ENCODE data around the gene CALN1. TPM values are rescaled to one million over a fixed set of nuclear protein-coding genes. Genes with fewer than 3 reads are reported as not detected.

Gene CALN1
- total and polyA plus RNA-seq, 4 donors, result 0.02 to 0.91 (median 0.03) TPM

DNA sequence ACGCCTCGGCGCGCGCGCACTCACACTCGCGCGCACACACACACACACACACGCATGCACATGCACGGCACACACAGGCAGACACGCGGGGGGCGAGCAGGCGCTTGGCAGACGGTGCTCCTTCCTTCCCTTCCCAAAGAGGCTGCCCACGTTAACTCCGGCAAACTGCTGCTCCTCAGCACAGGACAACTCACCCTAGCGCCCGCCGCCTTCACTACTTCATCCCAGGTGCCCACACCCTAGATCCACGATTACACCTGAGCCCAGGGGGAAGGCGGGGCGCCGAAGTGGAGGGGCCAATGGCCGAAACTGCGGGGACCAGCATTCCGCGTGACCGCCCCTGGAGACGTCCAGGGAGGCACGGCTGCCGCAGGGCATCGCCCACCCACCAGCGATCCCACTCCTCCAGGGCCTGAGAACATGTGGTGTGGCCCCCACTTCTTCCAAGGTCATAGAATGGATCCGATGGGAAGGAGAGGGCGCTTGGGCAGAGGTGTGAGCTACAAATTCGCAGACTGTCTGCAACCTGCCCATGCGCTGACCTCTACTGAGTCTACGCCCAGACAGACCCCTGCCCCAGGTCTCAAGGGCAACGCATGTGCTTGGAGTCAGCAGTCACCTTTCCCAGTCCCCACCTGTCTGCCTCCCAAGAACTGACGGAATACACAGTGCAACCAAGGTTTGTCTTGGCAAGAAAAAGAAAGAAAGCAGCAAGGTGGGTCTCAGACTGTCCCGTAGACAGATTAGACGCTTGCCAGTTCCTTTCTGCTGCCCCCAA is 74.6 kb downstream of the CALN1 start:
- Histone ChIP-seq H3K27ac (ENCODE audit: low read depth in 1 of 2, low read length in 1 of 2) (no peak overlapping the region), H3K4me3 (no peak overlapping the region), H3K27me3 (ENCODE audit: control insufficient read depth in 3 of 3, insufficient read depth in 3 of 3, low read length in 2 of 3) (peaks cover 18 to 54% (median 31%) of the 10 kb centered on the region in 3 donors), H3K4me1 (ENCODE audit: control insufficient read depth in 5 of 5, insufficient read depth in 5 of 5, low read length in 5 of 5) (peaks cover 0 to 5% (median 0%) of the 10 kb centered on the region in 5 donors), H3K36me3 (ENCODE audit: control insufficient read depth in 4 of 4, insufficient read depth in 4 of 4, low read length in 4 of 4) (no peaks in the 10 kb centered on the region), H3K9me3 (ENCODE audit: control insufficient read depth in 4 of 4, insufficient read depth in 3 of 4, low read length in 3 of 4) (peaks cover 0 to 9% (median 0%) of the 10 kb centered on the region in 4 donors), H3K9ac (ENCODE audit: insufficient read depth in 1 of 2, low read length in 2 of 2) (no peak overlapping the region)
- ATAC-seq (ENCODE audit: insufficient read depth, low FRiP score), result no peak
- DNase-seq, result peak in 1 of 3 donors; percentile 24
- TF ChIP-seq, protein P1, sequence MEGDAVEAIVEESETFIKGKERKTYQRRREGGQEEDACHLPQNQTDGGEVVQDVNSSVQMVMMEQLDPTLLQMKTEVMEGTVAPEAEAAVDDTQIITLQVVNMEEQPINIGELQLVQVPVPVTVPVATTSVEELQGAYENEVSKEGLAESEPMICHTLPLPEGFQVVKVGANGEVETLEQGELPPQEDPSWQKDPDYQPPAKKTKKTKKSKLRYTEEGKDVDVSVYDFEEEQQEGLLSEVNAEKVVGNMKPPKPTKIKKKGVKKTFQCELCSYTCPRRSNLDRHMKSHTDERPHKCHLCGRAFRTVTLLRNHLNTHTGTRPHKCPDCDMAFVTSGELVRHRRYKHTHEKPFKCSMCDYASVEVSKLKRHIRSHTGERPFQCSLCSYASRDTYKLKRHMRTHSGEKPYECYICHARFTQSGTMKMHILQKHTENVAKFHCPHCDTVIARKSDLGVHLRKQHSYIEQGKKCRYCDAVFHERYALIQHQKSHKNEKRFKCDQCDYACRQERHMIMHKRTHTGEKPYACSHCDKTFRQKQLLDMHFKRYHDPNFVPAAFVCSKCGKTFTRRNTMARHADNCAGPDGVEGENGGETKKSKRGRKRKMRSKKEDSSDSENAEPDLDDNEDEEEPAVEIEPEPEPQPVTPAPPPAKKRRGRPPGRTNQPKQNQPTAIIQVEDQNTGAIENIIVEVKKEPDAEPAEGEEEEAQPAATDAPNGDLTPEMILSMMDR (IDR thresholded peaks at IDR 0.05; ENCODE audit: control extremely low read depth, extremely low read depth), result no peak
- WGBS, 2 donors, result 8 to 10% methylated on average over 43 to 44 of the region's 44 CpGs

DNA sequence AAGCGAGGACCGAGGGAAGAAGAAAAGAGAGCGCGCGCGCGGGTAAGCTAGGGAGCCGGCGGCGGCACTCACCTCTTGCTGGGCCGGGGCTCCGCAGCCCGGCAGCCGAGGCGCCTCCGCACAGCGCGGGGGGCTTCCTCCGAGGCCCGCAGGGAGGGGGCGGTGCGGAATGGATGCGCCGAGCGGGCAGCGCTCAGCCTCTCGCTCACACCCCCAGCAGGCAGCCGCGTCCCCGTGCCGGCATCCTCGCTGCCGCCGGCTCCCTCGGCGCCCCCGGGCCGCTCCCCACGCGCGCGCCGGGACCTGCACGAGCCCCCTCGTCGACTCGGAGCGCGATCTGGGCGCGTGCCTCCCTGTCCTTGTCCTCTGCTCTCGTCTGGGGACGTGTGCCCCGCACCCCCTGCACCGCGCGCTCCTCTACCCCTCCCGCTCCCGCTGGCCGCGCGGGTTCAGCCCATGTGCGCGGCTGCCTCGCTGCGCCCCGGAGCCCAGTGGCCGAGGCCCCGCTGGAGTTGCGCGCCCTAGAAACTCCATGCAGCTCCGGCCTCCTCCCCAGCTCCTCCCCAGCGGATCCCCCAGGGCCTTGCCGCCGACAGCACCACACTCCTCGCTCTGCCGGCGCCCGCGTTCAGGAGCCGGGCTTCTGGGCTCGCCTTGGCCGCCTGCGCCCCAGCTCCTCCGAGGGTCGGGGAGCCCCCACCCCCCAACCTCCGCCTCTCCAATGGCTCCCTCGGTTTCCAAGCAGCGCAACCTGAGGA is 75.3 kb downstream of the CALN1 start:
- no peak for ATAC-seq (ENCODE audit: insufficient read depth, low FRiP score)
- Histone ChIP-seq H3K27me3 (ENCODE audit: control insufficient read depth in 3 of 3, insufficient read depth in 3 of 3, low read length in 2 of 3) (peaks cover 18 to 51% (median 31%) of the 10 kb centered on the region in 3 donors), H3K27ac (ENCODE audit: low read depth in 1 of 2, low read length in 1 of 2) (no peak overlapping the region), H3K4me1 (ENCODE audit: control insufficient read depth in 5 of 5, insufficient read depth in 5 of 5, low read length in 5 of 5) (peaks cover 0 to 5% (median 0%) of the 10 kb centered on the region in 5 donors), H3K4me3 (no peak overlapping the region), H3K9ac (ENCODE audit: insufficient read depth in 1 of 2, low read length in 2 of 2) (no peak overlapping the region), H3K9me3 (ENCODE audit: control insufficient read depth in 4 of 4, insufficient read depth in 3 of 4, low read length in 3 of 4) (peaks cover 0 to 15% (median 0%) of the 10 kb centered on the region in 4 donors), H3K36me3 (ENCODE audit: control insufficient read depth in 4 of 4, insufficient read depth in 4 of 4, low read length in 4 of 4) (no peaks in the 10 kb centered on the region)
- TF ChIP-seq, protein P1 (IDR thresholded peaks at IDR 0.05; ENCODE audit: control extremely low read depth, extremely low read depth), result no peak
- DNase-seq, result peak in 2 of 3 donors; percentile 15 to 17
- WGBS, 2 donors, result 0 to 1% methylated on average over 43 to 89 of the region's 89 CpGs

DNA sequence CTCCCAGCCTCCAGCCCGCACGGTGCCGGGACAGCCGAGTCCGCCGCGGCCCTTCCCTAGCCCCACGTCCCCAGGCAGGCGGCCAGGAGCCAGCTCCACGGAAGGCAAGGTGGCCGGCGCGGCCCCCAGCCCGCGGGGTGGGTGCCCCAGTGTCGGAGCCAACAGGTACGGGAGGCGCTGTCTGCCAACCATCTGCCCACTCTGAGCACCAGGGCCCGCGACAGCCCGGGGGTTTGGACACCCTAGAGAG is 75.8 kb downstream of the CALN1 start:
- Histone ChIP-seq H3K36me3 (ENCODE audit: control insufficient read depth in 4 of 4, insufficient read depth in 4 of 4, low read length in 4 of 4) (no peaks in the 10 kb centered on the region), H3K4me3 (no peak overlapping the region), H3K4me1 (ENCODE audit: control insufficient read depth in 5 of 5, insufficient read depth in 5 of 5, low read length in 5 of 5) (peaks cover 0 to 5% (median 0%) of the 10 kb centered on the region in 5 donors), H3K9ac (ENCODE audit: insufficient read depth in 1 of 2, low read length in 2 of 2) (no peak overlapping the region), H3K9me3 (ENCODE audit: control insufficient read depth in 4 of 4, insufficient read depth in 3 of 4, low read length in 3 of 4) (peaks cover 0 to 15% (median 0%) of the 10 kb centered on the region in 4 donors), H3K27me3 (ENCODE audit: control insufficient read depth in 3 of 3, insufficient read depth in 3 of 3, low read length in 2 of 3) (peaks cover 18 to 51% (median 31%) of the 10 kb centered on the region in 3 donors), H3K27ac (ENCODE audit: low read depth in 1 of 2, low read length in 1 of 2) (no peak overlapping the region)
- no peak for DNase-seq
- ATAC-seq (ENCODE audit: insufficient read depth, low FRiP score), result no peak
- WGBS, 2 donors, result 1% methylated on average over 20 to 21 of the region's 21 CpGs
- TF ChIP-seq, protein P1 (IDR thresholded peaks at IDR 0.05; ENCODE audit: control extremely low read depth, extremely low read depth), result no peak
